Cardiac ventricle fibroblast (primary cell): ENCODE measurements around the gene ZNF264. TPM values are rescaled to one million over a fixed set of nuclear protein-coding genes. Genes with fewer than 3 reads are reported as not detected.

Source experiments
- total RNA-seq: library from RNA; depleted of rRNA; stranded (reverse); fragments of >200 nt; gene quantifications from 2 replicates; pipeline ENCODE4 v1.2.3, GENCODE V29; 2015

The ZNF264 gene
- 24.2 and 31.3 TPM in 2 replicates for total RNA-seq

GRCh38 chr19:57191141-57192076, at the start of gene ZNF264:
TSS of gene ZNF264 (plus strand) at chr19:57191500. CDS start at chr19:57191914, 414 bp downstream.

DNA sequence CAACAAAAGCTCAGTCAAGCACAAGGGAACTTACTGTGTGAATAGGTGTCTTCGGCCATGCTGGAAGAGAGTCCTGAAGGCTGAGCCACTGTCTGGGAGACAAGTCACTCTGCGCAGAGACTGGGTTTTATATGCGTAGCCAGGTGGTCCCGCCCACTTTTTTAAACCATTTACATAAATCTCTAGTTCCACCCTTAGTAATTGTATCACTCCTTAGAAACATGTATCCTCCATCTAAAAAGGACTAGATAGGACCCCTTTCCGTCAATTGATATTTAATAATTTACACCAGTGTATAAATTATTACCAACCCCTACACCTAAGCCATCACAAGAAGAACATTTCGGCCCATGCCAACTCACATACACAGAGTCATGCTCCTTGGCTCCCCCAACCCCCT, 23.9 kb upstream of the ZNF264 start, which contains the start of gene DUXA:
Gene DUXA, minus strand, starts transcription at position 101 of the 400 bp plus-strand sequence. Its CDS starts 42 bp downstream, at position 59.

GRCh38 chr19:57240311-57241090, 49.2 kb downstream of the ZNF264 start, which contains the start of gene ZNF805:
TSS of gene ZNF805 (plus strand) at chr19:57240632. CDS start at chr19:57240892, 260 bp downstream.

Other genes with a start within 250 kb of the ZNF264 start
- not detected in 2 replicates for gene USP29, start 71.5 kb upstream of the ZNF264 start, total RNA-seq
- not detected in 2 replicates for gene ZIM3, start 46.3 kb upstream of the ZNF264 start, total RNA-seq
- not detected in 2 replicates for gene DUXA, start 24.0 kb upstream of the ZNF264 start, total RNA-seq
- 0.62 and 1.3 TPM in 2 replicates for gene AURKC, start 39.5 kb downstream of the ZNF264 start, total RNA-seq
- 14.4 and 14.5 TPM in 2 replicates for gene ZNF805, start 49.1 kb downstream of the ZNF264 start, total RNA-seq
- gene ZNF460, start 89.0 kb downstream of the ZNF264 start, total RNA-seq: 43.2 and 46.7 TPM in 2 replicates
- 5.6 and 5.9 TPM in 2 replicates for gene ZNF543, start 129.0 kb downstream of the ZNF264 start, total RNA-seq
- 5.7 and 7.4 TPM in 2 replicates for gene ZNF304, start 159.8 kb downstream of the ZNF264 start, total RNA-seq
- 10.2 and 20.4 TPM in 2 replicates for gene TRAPPC2B, start 172.1 kb downstream of the ZNF264 start, total RNA-seq
- 1.6 and 7.7 TPM in 2 replicates for gene ZNF547, start 172.1 kb downstream of the ZNF264 start, total RNA-seq
- 13.2 and 16.8 TPM in 2 replicates for gene ZNF548, start 198.4 kb downstream of the ZNF264 start, total RNA-seq
- 4.2 and 5.2 TPM in 2 replicates for gene ZNF17, start 219.7 kb downstream of the ZNF264 start, total RNA-seq
- 4.1 and 4.6 TPM in 2 replicates for gene ZNF749, start 243.8 kb downstream of the ZNF264 start, total RNA-seq